K562 (cell line): ENCODE results near the gene HOXB7. TPM values are rescaled to one million over a fixed set of nuclear protein-coding genes. Genes with fewer than 3 reads are reported as not detected.

Experiments used
- ARHGAP35 ChIP-seq: fragments of 450-650 bp; IDR thresholded peaks from 2 replicates; pipeline ENCODE4 v1.6.1; 2018; ENCODE audit not compliant: partially characterized antibody
- FOXP1 ChIP-seq: sonication (generic); formaldehyde crosslinking; IDR thresholded peaks from 2 replicates; pipeline ENCODE4 v1.8.0; 2022; ENCODE audit warnings: mild to moderate bottlenecking, missing genetic modification reagents
- FUS ChIP-seq: fragments of 200-400 bp; formaldehyde crosslinking; optimal IDR thresholded peaks from 2 replicates; pipeline ENCODE3; 2017; ENCODE audit warnings: low read depth, low read length
- GTF2F1 ChIP-seq: IDR thresholded peaks from 2 replicates; pipeline ENCODE4 v1.6.1; 2011; ENCODE audit warnings: low read depth, low read length, improper control_type of control experiment
- KDM5B ChIP-seq: fragments of 200-600 bp; sonication (generic); IDR thresholded peaks from 2 replicates; pipeline ENCODE4 v1.6.1; 2012; ENCODE audit warnings: low read depth, mild to moderate bottlenecking, moderate library complexity, low read length, control low read depth, inconsistent platforms; ENCODE audit not compliant: insufficient replicate concordance
- NRF1 ChIP-seq, 2 experiments: fragments of 450-650 bp; IDR thresholded peaks in 1 of 2; conservative IDR thresholded peaks in 1 of 2; 2 replicates each; pipeline ENCODE4 v1.6.1; 2014; ENCODE audit warnings: mild to moderate bottlenecking in 2 of 2
- RBM14 ChIP-seq: fragments of 200-400 bp; formaldehyde crosslinking; IDR thresholded peaks from 2 replicates; pipeline ENCODE4 v1.6.1; 2018; ENCODE audit warnings: low read depth, mild to moderate bottlenecking, low read length, moderate library complexity, borderline replicate concordance; ENCODE audit not compliant: insufficient read depth
- SIN3B ChIP-seq: fragments of 450-650 bp; IDR thresholded peaks from 2 replicates; pipeline ENCODE4 v1.6.1; 2017; ENCODE audit warnings: low read depth, mild to moderate bottlenecking, moderate library complexity
- TBL1XR1 ChIP-seq, 2 experiments: IDR thresholded peaks; 2 replicates each; pipeline ENCODE4 v1.6.1; 2012; ENCODE audit warnings: improper control_type of control experiment in 2 of 2, low read length in 2 of 2, mild to moderate bottlenecking in 1 of 2
- TFAM ChIP-seq: fragments of 250-450 bp; sonication (Bioruptor Pico); conservative IDR thresholded peaks from 2 replicates; pipeline ENCODE4 v1.5.0; 2021; ENCODE audit warnings: mild to moderate bottlenecking, moderate library complexity
- polyA plus RNA-seq, 8 experiments: library from polyadenylated mRNA; depleted of rRNA in 4 of 8; stranded (reverse) in 5 of 8; unstranded in 3 of 8; fragments of >200 nt; fragmentation: Nextera tagmentation in 2 of 8; fragmentation: Illumina TruSeq in 1 of 8; extraction: Ambion mirVana in 2 of 8; extraction: Trizol in 1 of 8; gene quantifications; 2 replicates each; pipeline versions ENCODE4 v1.2.1 to v1.2.3, GENCODE V29; 2011 to 2014; ENCODE audit warnings: inconsistent platforms in 1 of 8, missing spikeins in 1 of 8
- total RNA-seq, 7 experiments: library from RNA; depleted of rRNA in 6 of 7; stranded (reverse); fragments of >200 nt in 6 of 7; fragmentation: Illumina TruSeq in 2 of 7; extraction: Trizol in 2 of 7; gene quantifications; 2 replicates each; pipeline versions ENCODE4 v1.2.1 to v1.2.3, GENCODE V29; 2011 to 2021; ENCODE audit warnings: low replicate concordance in 1 of 7
- TF ChIP-seq, protein P1 (sequence below), 2 experiments: fragments of 450-650 bp; IDR thresholded peaks; 2 replicates each; pipeline ENCODE4 v1.6.1; 2016
- TF ChIP-seq, protein P2 (sequence below): fragments of 200-800 bp; sonication (Bioruptor generic); IDR thresholded peaks from 2 replicates; pipeline ENCODE4 v1.6.1; 2017; ENCODE audit warnings: missing genetic modification characterization, missing compliant biosample characterization

The HOXB7 gene
- total and polyA plus RNA-seq, 9 of the 15 experiments (the other 6 are each of a cell fraction or from before 2014, with no cell fraction given), result 5.5 to 16.7 (median 8.3) TPM

DNA sequence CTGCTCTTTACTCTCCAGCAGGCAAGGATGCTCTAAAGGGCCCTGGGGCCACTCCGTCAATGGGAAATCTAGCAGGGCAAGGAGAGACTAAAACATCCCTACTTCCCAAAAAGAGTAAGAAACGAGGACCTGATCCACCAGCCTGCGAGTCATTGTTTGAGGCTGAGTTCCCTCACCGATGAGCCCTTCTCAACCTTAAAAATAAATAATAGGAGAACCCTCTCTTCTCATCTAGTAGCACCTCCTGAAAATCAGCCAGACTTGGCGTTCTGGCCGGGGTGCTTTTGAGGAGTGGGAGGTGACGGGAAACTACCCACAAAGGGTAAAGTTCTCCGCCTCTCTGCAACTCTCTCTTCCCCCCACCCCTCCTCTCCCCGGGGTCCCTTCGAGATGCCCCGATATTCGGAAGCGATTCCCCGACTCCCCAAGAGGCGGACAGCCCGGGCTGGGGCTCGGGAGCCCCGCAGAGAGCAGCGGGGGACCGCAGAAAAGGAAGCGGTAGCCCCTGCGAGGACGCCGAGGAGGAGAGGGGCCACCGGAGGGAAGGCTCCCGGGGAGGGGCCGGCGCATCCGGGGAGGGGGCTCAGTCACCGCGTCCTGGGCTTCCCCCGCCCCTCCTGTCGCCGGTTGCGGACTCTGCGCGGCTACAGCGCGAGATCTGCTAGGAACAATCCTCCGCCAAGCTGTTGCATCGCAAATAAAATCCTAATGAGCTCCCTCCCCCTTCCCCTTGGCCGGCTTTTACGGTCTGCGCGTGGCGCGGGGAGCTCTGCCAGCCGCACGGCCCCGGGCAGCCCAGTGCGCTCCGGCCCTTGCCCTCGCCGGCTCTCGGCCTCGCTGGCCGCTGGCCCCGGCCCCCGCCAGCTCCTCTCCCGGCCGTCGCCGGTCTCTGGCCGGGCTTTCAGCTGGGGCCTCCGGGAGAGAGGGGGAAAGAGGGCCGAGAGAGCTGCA lies 14.0 kb upstream of the HOXB7 start (continued):
- TF ChIP-seq RBM14 (0 out of 2 replicates have a peak, but pooled peaks have one; percentile 88), TFAM (CRISPR knock-in tag) (no peak), GTF2F1 (no peak), ARHGAP35 (no peak), NRF1 (conservative IDR thresholded peaks at IDR 0.05 in 1 of 2, IDR thresholded peaks at IDR 0.05 in 1 of 2) (peak; percentile 25 to 30; a peak in 1 of 4 replicates), FOXP1 (peak; percentile 48), FUS (peak; percentile 55), KDM5B (peak; percentile 54), TBL1XR1 (IDR thresholded peaks at IDR 0.05; ENCODE audit: low read length in 2 of 2) (peak in 1 of 2 experiments; percentile 9; a peak in 1 of 4 replicates), SIN3B (0 out of 2 replicates have a peak, but pooled peaks have one; percentile 17)
- TF ChIP-seq, protein P1, sequence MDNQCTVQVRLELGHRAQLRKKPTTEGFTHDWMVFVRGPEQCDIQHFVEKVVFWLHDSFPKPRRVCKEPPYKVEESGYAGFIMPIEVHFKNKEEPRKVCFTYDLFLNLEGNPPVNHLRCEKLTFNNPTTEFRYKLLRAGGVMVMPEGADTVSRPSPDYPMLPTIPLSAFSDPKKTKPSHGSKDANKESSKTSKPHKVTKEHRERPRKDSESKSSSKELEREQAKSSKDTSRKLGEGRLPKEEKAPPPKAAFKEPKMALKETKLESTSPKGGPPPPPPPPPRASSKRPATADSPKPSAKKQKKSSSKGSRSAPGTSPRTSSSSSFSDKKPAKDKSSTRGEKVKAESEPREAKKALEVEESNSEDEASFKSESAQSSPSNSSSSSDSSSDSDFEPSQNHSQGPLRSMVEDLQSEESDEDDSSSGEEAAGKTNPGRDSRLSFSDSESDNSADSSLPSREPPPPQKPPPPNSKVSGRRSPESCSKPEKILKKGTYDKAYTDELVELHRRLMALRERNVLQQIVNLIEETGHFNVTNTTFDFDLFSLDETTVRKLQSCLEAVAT (IDR thresholded peaks at IDR 0.05), result peak in 1 of 2 experiments; percentile 61; a peak in 1 of 4 replicates
- TF ChIP-seq, protein P2, sequence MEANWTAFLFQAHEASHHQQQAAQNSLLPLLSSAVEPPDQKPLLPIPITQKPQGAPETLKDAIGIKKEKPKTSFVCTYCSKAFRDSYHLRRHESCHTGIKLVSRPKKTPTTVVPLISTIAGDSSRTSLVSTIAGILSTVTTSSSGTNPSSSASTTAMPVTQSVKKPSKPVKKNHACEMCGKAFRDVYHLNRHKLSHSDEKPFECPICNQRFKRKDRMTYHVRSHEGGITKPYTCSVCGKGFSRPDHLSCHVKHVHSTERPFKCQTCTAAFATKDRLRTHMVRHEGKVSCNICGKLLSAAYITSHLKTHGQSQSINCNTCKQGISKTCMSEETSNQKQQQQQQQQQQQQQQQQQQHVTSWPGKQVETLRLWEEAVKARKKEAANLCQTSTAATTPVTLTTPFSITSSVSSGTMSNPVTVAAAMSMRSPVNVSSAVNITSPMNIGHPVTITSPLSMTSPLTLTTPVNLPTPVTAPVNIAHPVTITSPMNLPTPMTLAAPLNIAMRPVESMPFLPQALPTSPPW (CRISPR knock-in tag), result peak; percentile 67
